ENCODE data around the gene ZPR1. TPM values are rescaled to one million over a fixed set of nuclear protein-coding genes. Genes with fewer than 3 reads are reported as not detected.

Gene ZPR1
- total RNA-seq, 1 donor from 2014 or later = 65.1 TPM

DNA sequence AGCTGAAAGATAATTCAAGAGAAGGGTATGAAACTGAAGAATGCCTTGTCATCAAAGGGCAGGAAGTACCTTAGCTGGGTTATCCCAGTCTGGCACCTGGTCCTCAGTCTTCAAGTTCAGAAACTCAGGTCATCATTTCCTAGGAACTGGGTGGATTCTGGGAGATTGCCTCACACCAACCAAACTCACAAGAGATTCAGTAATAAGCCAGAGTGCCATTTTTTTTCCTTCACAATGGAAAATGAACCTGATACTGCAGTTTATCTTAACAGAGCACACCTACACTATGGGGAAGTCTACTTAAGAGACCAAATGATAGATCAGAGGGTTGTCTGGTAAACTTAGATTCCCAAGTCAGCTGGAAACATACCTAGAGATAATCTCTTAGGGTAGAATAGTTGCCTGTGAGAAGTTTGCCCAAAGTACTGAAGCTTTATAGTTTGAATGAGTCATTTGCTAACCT is 11.3 kb downstream of the ZPR1 start:
- H3K4me3 Mint-ChIP-seq (ENCODE audit: unreplicated experiment) = no peak overlapping the region
- H3K27ac Mint-ChIP-seq (ENCODE audit: unreplicated experiment) = no peak overlapping the region
- H3K9me3 ChIP-seq (ENCODE audit: insufficient read depth, low read depth, low read length) = no peaks in the 10 kb centered on the region
- H3K4me1 ChIP-seq (ENCODE audit: insufficient read depth, low read length) = peaks cover 6% of the 10 kb centered on the region
- TF ChIP-seq EZH2 (IDR thresholded peaks at IDR 0.05; ENCODE audit: insufficient read depth, low read length) = no peak
- TF ChIP-seq, protein P1, sequence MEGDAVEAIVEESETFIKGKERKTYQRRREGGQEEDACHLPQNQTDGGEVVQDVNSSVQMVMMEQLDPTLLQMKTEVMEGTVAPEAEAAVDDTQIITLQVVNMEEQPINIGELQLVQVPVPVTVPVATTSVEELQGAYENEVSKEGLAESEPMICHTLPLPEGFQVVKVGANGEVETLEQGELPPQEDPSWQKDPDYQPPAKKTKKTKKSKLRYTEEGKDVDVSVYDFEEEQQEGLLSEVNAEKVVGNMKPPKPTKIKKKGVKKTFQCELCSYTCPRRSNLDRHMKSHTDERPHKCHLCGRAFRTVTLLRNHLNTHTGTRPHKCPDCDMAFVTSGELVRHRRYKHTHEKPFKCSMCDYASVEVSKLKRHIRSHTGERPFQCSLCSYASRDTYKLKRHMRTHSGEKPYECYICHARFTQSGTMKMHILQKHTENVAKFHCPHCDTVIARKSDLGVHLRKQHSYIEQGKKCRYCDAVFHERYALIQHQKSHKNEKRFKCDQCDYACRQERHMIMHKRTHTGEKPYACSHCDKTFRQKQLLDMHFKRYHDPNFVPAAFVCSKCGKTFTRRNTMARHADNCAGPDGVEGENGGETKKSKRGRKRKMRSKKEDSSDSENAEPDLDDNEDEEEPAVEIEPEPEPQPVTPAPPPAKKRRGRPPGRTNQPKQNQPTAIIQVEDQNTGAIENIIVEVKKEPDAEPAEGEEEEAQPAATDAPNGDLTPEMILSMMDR (IDR thresholded peaks at IDR 0.05; ENCODE audit: insufficient read depth, low read depth, low read length) = no peak
- H3K9ac ChIP-seq (ENCODE audit: low read length) = no peak overlapping the region
- H3K4me1 Mint-ChIP-seq (ENCODE audit: low read depth, unreplicated experiment) = peaks cover 6% of the 10 kb centered on the region
- peaks cover 2% of the 10 kb centered on the region for H3K9me3 Mint-ChIP-seq (ENCODE audit: unreplicated experiment)
- H3K4me3 ChIP-seq (ENCODE audit: insufficient read depth, low read depth, low read length) = no peak overlapping the region
- no peak overlapping the region for H3K27ac ChIP-seq (ENCODE audit: low read depth, low read length)
- FAIRE-seq (no peak), DNase-seq (ENCODE audit: low read depth) (no peak)
- no peak overlapping the region for H2AFZ ChIP-seq (ENCODE audit: low read depth, low read length)
- peaks cover 11% of the 10 kb centered on the region for H4K20me1 ChIP-seq (ENCODE audit: insufficient read depth, low read length)
- H3K27me3 ChIP-seq (ENCODE audit: insufficient read depth, low read length) = no peaks in the 10 kb centered on the region
- no peaks in the 10 kb centered on the region for H3K27me3 Mint-ChIP-seq (ENCODE audit: low read depth, unreplicated experiment)
- peaks cover 11% of the 10 kb centered on the region for H3K79me2 ChIP-seq (ENCODE audit: insufficient read depth, low read length)
- peaks cover 47% of the 10 kb centered on the region for H3K36me3 ChIP-seq (ENCODE audit: insufficient read depth, low read length)
- no peak overlapping the region for H3K4me2 ChIP-seq (ENCODE audit: low read length)
- H3K36me3 Mint-ChIP-seq (ENCODE audit: low read depth, unreplicated experiment) = peaks cover 13% of the 10 kb centered on the region

DNA sequence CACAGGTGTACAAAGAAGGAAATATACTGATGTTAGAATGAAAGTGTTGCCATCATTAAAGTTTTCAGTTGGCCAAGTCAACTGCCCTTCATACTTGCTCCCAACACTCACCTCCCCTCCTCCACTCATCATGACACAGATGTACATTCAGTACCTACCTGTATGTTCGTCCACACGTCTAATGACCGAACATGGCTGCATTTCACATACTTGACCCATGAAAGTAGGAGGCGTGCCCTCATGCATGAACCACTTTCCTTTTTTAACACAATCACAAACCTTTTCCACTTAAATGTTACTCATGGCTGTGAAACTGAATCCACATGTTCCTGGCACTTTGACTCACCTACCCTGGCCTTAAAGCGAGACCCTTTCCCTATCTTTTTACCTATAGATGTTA is 11.8 kb downstream of the ZPR1 start:
- H3K27ac ChIP-seq (ENCODE audit: low read depth, low read length) = no peak overlapping the region
- Mint-ChIP-seq H3K4me1 (ENCODE audit: low read depth, unreplicated experiment) (peaks cover 8% of the 10 kb centered on the region), H3K4me3 (ENCODE audit: unreplicated experiment) (no peak overlapping the region), H3K9me3 (ENCODE audit: unreplicated experiment) (peaks cover 2% of the 10 kb centered on the region), H3K36me3 (ENCODE audit: low read depth, unreplicated experiment) (peaks cover 9% of the 10 kb centered on the region), H3K27ac (ENCODE audit: unreplicated experiment) (no peak overlapping the region), H3K27me3 (ENCODE audit: low read depth, unreplicated experiment) (no peaks in the 10 kb centered on the region)
- no peak overlapping the region for H3K4me2 ChIP-seq (ENCODE audit: low read length)
- no peak overlapping the region for H3K4me3 ChIP-seq (ENCODE audit: insufficient read depth, low read depth, low read length)
- H2AFZ ChIP-seq (ENCODE audit: low read depth, low read length) = no peak overlapping the region
- no peaks in the 10 kb centered on the region for H3K9me3 ChIP-seq (ENCODE audit: insufficient read depth, low read depth, low read length)
- peaks cover 17% of the 10 kb centered on the region for H3K79me2 ChIP-seq (ENCODE audit: insufficient read depth, low read length)
- FAIRE-seq = no peak
- no peak for DNase-seq (ENCODE audit: low read depth)
- H3K36me3 ChIP-seq (ENCODE audit: insufficient read depth, low read length) = peaks cover 44% of the 10 kb centered on the region
- no peak overlapping the region for H3K9ac ChIP-seq (ENCODE audit: low read length)
- TF ChIP-seq, protein P1 (IDR thresholded peaks at IDR 0.05; ENCODE audit: insufficient read depth, low read depth, low read length) = no peak
- no peak for TF ChIP-seq EZH2 (IDR thresholded peaks at IDR 0.05; ENCODE audit: insufficient read depth, low read length)
- no peaks in the 10 kb centered on the region for H3K27me3 ChIP-seq (ENCODE audit: insufficient read depth, low read length)
- peaks cover 11% of the 10 kb centered on the region for H4K20me1 ChIP-seq (ENCODE audit: insufficient read depth, low read length)
- H3K4me1 ChIP-seq (ENCODE audit: insufficient read depth, low read length) = peaks cover 8% of the 10 kb centered on the region

GRCh38 chr11:116774661-116775060 is 13.2 kb downstream of the ZPR1 start:
- peaks cover 8% of the 10 kb centered on the region for H3K4me1 ChIP-seq (ENCODE audit: insufficient read depth, low read length)
- H3K27me3 Mint-ChIP-seq (ENCODE audit: low read depth, unreplicated experiment) = no peaks in the 10 kb centered on the region
- peaks cover 9% of the 10 kb centered on the region for H3K36me3 Mint-ChIP-seq (ENCODE audit: low read depth, unreplicated experiment)
- no peaks in the 10 kb centered on the region for H3K9me3 ChIP-seq (ENCODE audit: insufficient read depth, low read depth, low read length)
- no peak overlapping the region for H3K27ac Mint-ChIP-seq (ENCODE audit: unreplicated experiment)
- H3K4me2 ChIP-seq (ENCODE audit: low read length) = no peak overlapping the region
- no peaks in the 10 kb centered on the region for H3K27me3 ChIP-seq (ENCODE audit: insufficient read depth, low read length)
- FAIRE-seq (no peak), DNase-seq (ENCODE audit: low read depth) (no peak)
- no peak overlapping the region for H2AFZ ChIP-seq (ENCODE audit: low read depth, low read length)
- peaks cover 2% of the 10 kb centered on the region for H3K9me3 Mint-ChIP-seq (ENCODE audit: unreplicated experiment)
- no peak overlapping the region for H3K4me3 ChIP-seq (ENCODE audit: insufficient read depth, low read depth, low read length)
- H3K4me3 Mint-ChIP-seq (ENCODE audit: unreplicated experiment) = no peak overlapping the region
- H3K4me1 Mint-ChIP-seq (ENCODE audit: low read depth, unreplicated experiment) = peaks cover 9% of the 10 kb centered on the region
- TF ChIP-seq, protein P1 (IDR thresholded peaks at IDR 0.05; ENCODE audit: insufficient read depth, low read depth, low read length) = no peak
- no peak for TF ChIP-seq EZH2 (IDR thresholded peaks at IDR 0.05; ENCODE audit: insufficient read depth, low read length)
- peaks cover 25% of the 10 kb centered on the region for H3K79me2 ChIP-seq (ENCODE audit: insufficient read depth, low read length)
- H3K36me3 ChIP-seq (ENCODE audit: insufficient read depth, low read length) = peaks cover 36% of the 10 kb centered on the region
- no peak overlapping the region for H3K27ac ChIP-seq (ENCODE audit: low read depth, low read length)
- peaks cover 6% of the 10 kb centered on the region for H4K20me1 ChIP-seq (ENCODE audit: insufficient read depth, low read length)
- H3K9ac ChIP-seq (ENCODE audit: low read length) = no peak overlapping the region
